Activated CD4-positive, alpha-beta T cell treated with anti-CD3 and anti-CD28 coated beads for 48 hours (primary cell): ENCODE results near the gene FBXL4.

Experiments used
- DNase-seq: peaks from one replicate; pipeline ENCODE4 v3.0.0-alpha.2; 2020

Gene FBXL4

GRCh38 chr6:98836962-98837944, 110.5 kb downstream of the FBXL4 start:
- no peak for DNase-seq

- no peak for DNase-seq
Observed at GRCh38 chr6:98836025-98836961, 111.5 kb downstream of the FBXL4 start.

- no peak for DNase-seq
Observed at GRCh38 chr6:98835149-98836024, 112.4 kb downstream of the FBXL4 start.

GRCh38 chr6:98834060-98835031, 113.4 kb downstream of the FBXL4 start, which contains the start of gene POU3F2:
TSS of gene POU3F2 (plus strand) at chr6:98834574. CDS start at chr6:98834874, 300 bp downstream.
- peak; percentile 74 for DNase-seq

- DNase-seq = no peak
Observed at GRCh38 chr6:98833307-98834059, 114.3 kb downstream of the FBXL4 start.

- peak; percentile 53 for DNase-seq
Observed at GRCh38 chr6:98833057-98833306, 114.8 kb downstream of the FBXL4 start.

- no peak for DNase-seq
Observed at GRCh38 chr6:98832284-98833056, 115.3 kb downstream of the FBXL4 start.

- no peak for DNase-seq
Observed at GRCh38 chr6:98831959-98832283, 115.8 kb downstream of the FBXL4 start.

GRCh38 chr6:98831057-98831958, 116.4 kb downstream of the FBXL4 start:
- DNase-seq = no peak

- DNase-seq = no peak
Observed at GRCh38 chr6:98830146-98830545, 117.6 kb downstream of the FBXL4 start.

GRCh38 chr6:98828941-98829411, 118.8 kb downstream of the FBXL4 start:
- DNase-seq = no peak

GRCh38 chr6:98828211-98828788, 119.4 kb downstream of the FBXL4 start:
- DNase-seq = no peak

GRCh38 chr6:98827295-98828159, 120.2 kb downstream of the FBXL4 start:
- no peak for DNase-seq

GRCh38 chr6:98825600-98826230, 122.0 kb downstream of the FBXL4 start:
- DNase-seq = no peak

GRCh38 chr6:98824902-98825599, 122.7 kb downstream of the FBXL4 start:
- DNase-seq = no peak
